Tibial artery (tissue), 4 donors: ENCODE results near the gene SAC3D1.
A peak's percentile ranks its signal among the peaks of the same experiment; 100 is the strongest.

Experiments
- DNase-seq, 2 donors: peaks; one replicate each; pipeline ENCODE4 v3.0.0-alpha.2; 2019
- H3K27ac ChIP-seq, 2 donors: fragments of 200-600 bp; sonication (generic) in 1 of 2; 1 replicate in 1 of 2; 2 replicates in 1 of 2; pipeline ENCODE4 v1.5.1; 2018 to 2019; ENCODE audit warnings: mild to moderate bottlenecking in 1 of 2
- H3K27me3 ChIP-seq, 2 donors: fragments of 200-600 bp; sonication (generic) in 1 of 2; one replicate each; pipeline versions ENCODE4 v1.5.1 to v1.6.0; 2016 to 2019
- H3K36me3 ChIP-seq, 3 donors: fragments of 200-600 bp; sonication (generic) in 2 of 3; one replicate each; pipeline ENCODE4 v1.5.1; 2016 to 2019; ENCODE audit warnings: mild to moderate bottlenecking in 2 of 3
- H3K4me1 ChIP-seq, 4 donors: fragments of 200-600 bp; sonication (generic) in 2 of 4; 1 replicate in 3 of 4; 2 replicates in 1 of 4; pipeline ENCODE4 v1.5.1; 2016 to 2019
- H3K4me3 ChIP-seq, 2 donors: fragments of 200-600 bp; sonication (generic) in 1 of 2; 1 replicate in 1 of 2; 2 replicates in 1 of 2; pipeline ENCODE4 v1.5.1; 2018 to 2019; ENCODE audit warnings: mild to moderate bottlenecking in 2 of 2
- H3K9me3 ChIP-seq, 3 donors: fragments of 200-600 bp; sonication (generic) in 1 of 3; one replicate each; pipeline ENCODE4 v1.5.1; 2016 to 2019
- intact Hi-C: fragments of 100-400 bp; cut with DNase I; formaldehyde crosslinking; loops from one replicate; pipeline ENCODE4 v1.15.0; 2023; ENCODE audit warnings: low total_unique reads
- TF ChIP-seq, protein P1 (sequence below), 2 experiments: fragments of 200-600 bp in 1 of 2; fragments of 450-650 bp in 1 of 2; IDR thresholded peaks; one replicate each; pipeline ENCODE4 v1.5.1; 2017 to 2019; ENCODE audit warnings: antibody characterized with exemption in 2 of 2, mild to moderate bottlenecking in 1 of 2, moderate library complexity in 1 of 2

The SAC3D1 gene

DNA sequence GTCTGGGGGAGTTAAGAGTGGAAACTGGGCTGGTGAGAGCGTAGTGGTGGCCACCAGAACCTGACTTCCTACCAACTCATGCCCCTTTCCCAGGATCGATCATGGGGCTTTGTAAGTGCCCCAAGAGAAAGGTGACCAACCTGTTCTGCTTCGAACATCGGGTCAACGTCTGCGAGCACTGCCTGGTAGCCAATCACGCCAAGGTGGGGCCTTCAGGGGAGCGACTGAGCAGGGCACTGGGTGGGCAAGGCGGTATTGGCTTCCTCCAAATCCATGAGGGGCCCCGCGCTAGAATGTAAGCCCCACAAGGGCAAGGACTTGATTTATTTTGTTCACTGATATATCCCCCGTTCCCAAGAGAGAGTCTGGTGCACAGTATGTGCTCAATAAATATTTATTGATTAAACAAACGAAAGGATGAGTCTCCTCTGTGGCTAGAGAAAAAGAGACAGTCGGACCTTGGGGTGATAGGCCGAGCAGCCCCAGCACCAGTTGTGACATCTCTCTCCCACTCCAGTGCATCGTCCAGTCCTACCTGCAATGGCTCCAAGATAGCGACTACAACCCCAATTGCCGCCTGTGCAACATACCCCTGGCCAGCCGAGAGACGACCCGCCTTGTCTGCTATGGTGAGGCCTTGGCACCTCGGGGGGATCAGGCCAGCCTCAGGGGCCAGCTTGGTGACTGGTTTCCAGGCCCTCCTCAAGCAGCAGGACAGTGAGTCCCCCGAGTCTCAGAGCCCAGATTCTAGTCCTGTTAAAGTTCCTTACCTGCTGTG lies 43.8 kb downstream of the SAC3D1 start:
- TF ChIP-seq, protein P1, sequence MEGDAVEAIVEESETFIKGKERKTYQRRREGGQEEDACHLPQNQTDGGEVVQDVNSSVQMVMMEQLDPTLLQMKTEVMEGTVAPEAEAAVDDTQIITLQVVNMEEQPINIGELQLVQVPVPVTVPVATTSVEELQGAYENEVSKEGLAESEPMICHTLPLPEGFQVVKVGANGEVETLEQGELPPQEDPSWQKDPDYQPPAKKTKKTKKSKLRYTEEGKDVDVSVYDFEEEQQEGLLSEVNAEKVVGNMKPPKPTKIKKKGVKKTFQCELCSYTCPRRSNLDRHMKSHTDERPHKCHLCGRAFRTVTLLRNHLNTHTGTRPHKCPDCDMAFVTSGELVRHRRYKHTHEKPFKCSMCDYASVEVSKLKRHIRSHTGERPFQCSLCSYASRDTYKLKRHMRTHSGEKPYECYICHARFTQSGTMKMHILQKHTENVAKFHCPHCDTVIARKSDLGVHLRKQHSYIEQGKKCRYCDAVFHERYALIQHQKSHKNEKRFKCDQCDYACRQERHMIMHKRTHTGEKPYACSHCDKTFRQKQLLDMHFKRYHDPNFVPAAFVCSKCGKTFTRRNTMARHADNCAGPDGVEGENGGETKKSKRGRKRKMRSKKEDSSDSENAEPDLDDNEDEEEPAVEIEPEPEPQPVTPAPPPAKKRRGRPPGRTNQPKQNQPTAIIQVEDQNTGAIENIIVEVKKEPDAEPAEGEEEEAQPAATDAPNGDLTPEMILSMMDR (IDR thresholded peaks at IDR 0.05): no peak
- Histone ChIP-seq H3K4me3 (peak overlapping the region; percentile 67 to 70), H3K27ac (peak overlapping the region; percentile 87 to 88), H3K27me3 (no peaks in the 10 kb centered on the region), H3K4me1 (peaks cover 0 to 21% (median 17%) of the 10 kb centered on the region in 4 donors), H3K9me3 (no peaks in the 10 kb centered on the region), H3K36me3 (peaks cover 25 to 44% (median 35%) of the 10 kb centered on the region in 3 donors)
- DNase-seq: no peak
- intact Hi-C loops: loop anchor here (5.0 kb wide), 1 partner anchor 57 kb away; the partner anchor contains the start of gene SNX15

DNA sequence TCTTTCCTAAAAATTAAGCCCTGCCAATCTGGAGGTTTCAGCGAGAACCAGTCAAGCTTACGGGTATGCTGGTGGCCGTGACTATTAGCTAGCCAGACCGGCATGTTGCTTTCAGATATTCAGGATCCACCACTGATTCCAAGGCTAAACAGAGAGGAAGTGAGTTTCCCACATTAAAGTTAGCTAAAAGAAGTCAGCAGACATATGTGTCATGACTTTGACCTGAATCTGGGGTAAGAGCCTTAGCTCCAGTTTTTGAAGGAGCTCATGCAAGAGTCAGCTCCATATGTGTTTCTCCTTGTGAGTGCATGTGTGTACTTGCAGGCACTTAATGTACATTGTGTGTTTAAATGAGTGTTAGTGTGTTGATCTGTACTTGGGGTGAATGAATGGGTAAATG lies 44.4 kb downstream of the SAC3D1 start:
- DNase-seq: no peak
- intact Hi-C loops: loop anchor here (5.0 kb wide), 1 partner anchor 58 kb away; the partner anchor contains the start of gene SNX15
- Histone ChIP-seq H3K27me3 (no peaks in the 10 kb centered on the region), H3K4me3 (no peak overlapping the region), H3K36me3 (peaks cover 25 to 46% (median 35%) of the 10 kb centered on the region in 3 donors), H3K4me1 (peaks cover 0 to 21% (median 17%) of the 10 kb centered on the region in 4 donors), H3K9me3 (no peaks in the 10 kb centered on the region), H3K27ac (no peak overlapping the region)
- TF ChIP-seq, protein P1 (IDR thresholded peaks at IDR 0.05): no peak

DNA sequence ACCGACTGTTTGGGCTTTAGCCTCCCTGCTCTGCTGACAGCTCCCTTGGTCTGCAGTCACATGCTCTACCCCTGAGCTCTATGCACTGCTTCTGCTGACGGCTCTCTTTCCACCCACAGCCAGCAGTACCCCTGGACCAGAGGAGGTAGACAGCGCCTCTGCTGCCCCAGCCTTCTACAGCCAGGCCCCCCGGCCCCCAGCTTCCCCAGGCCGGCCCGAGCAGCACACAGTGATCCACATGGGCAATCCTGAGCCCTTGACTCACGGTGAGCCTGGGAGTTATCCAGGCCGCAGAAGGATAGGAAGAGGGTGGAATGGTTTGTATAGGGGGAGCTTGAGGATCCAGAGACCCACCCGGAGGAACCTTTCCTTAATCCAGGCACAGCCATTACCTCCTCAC lies 45.8 kb downstream of the SAC3D1 start:
- peaks cover 25 to 46% (median 35%) of the 10 kb centered on the region in 3 donors for H3K36me3 ChIP-seq
- no peak for DNase-seq
- no peaks in the 10 kb centered on the region for H3K27me3 ChIP-seq
- no peak overlapping the region for H3K4me3 ChIP-seq
- TF ChIP-seq, protein P1 (IDR thresholded peaks at IDR 0.05): no peak
- H3K27ac ChIP-seq: no peak overlapping the region
- intact Hi-C loops: loop anchor here (5.0 kb wide), 1 partner anchor 60 kb away; the partner anchor contains the start of gene SNX15
- H3K9me3 ChIP-seq: no peaks in the 10 kb centered on the region
- H3K4me1 ChIP-seq: peaks cover 0 to 21% (median 17%) of the 10 kb centered on the region in 4 donors

DNA sequence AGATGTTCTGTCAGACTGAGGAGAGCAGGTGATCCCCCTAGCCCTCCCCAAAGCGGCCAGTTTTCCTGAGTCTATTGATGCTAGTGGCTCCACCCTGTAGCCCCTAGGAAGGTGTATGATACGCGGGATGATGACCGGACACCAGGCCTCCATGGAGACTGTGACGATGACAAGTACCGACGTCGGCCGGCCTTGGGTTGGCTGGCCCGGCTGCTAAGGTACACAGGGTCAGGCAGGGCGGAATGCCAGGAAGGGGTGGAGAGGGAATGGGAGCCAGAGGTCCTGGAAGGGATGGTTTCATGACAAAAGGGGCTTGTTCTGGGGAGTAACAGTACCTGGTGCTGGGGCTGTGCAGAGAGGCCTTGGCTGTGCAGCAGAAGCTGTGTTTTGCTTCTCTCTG lies 46.2 kb downstream of the SAC3D1 start:
- intact Hi-C loops: loop anchor here (5.0 kb wide), 1 partner anchor 60 kb away; the partner anchor contains the start of gene SNX15
- Histone ChIP-seq H3K36me3 (peaks cover 25 to 46% (median 35%) of the 10 kb centered on the region in 3 donors), H3K4me1 (peaks cover 0 to 21% (median 17%) of the 10 kb centered on the region in 4 donors), H3K4me3 (no peak overlapping the region), H3K27ac (no peak overlapping the region), H3K9me3 (no peaks in the 10 kb centered on the region), H3K27me3 (no peaks in the 10 kb centered on the region)
- no peak for DNase-seq
- TF ChIP-seq, protein P1 (IDR thresholded peaks at IDR 0.05): no peak

DNA sequence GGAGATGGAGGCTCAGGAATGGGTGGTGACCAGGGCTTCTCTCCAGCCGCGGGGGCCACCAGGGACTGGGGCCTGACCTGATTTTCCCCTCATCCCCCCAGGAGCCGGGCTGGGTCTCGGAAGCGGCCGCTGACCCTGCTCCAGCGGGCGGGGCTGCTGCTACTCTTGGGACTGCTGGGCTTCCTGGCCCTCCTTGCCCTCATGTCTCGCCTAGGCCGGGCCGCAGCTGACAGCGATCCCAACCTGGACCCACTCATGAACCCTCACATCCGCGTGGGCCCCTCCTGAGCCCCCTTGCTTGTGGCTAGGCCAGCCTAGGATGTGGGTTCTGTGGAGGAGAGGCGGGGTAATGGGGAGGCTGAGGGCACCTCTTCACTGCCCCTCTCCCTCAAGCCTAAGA lies 46.8 kb downstream of the SAC3D1 start:
- peaks cover 25 to 46% (median 35%) of the 10 kb centered on the region in 3 donors for H3K36me3 ChIP-seq
- no peak for DNase-seq
- no peaks in the 10 kb centered on the region for H3K9me3 ChIP-seq
- H3K4me1 ChIP-seq: peaks cover 0 to 21% (median 17%) of the 10 kb centered on the region in 4 donors
- H3K27ac ChIP-seq: no peak overlapping the region
- intact Hi-C loops: loop anchor here (5.0 kb wide), 1 partner anchor 61 kb away; the partner anchor contains the start of gene SNX15
- TF ChIP-seq, protein P1 (IDR thresholded peaks at IDR 0.05): no peak
- H3K4me3 ChIP-seq: no peak overlapping the region
- H3K27me3 ChIP-seq: no peaks in the 10 kb centered on the region
